Caco-2 (cell line): Measurements from ENCODE around the gene CYP46A1. TPM values are rescaled to one million over a fixed set of nuclear protein-coding genes. Genes with fewer than 3 reads are reported as not detected.

Experiments used
- BruUV-seq: library from RNA; stranded (reverse); fragments of 400-500 nt; replicated peaks from 2 replicates; lab custom pipeline; 2021; lab: Mats Ljungman, UMichigan
- CTCF ChIA-PET: fragments of 300-600 bp; sonication (Branson Sonifier 250); formaldehyde crosslinking; loops from one replicate; lab custom pipeline; 2022; ENCODE audit warnings: antibody characterized with exemption; lab: Charles Lee
- POLR2A ChIA-PET: fragments of 300-600 bp; sonication (Branson Sonifier 250); formaldehyde crosslinking; loops from one replicate; lab custom pipeline; 2022; ENCODE audit warnings: antibody characterized with exemption; lab: Charles Lee
- DNase-seq, 2 experiments: peaks; one replicate each; pipeline versions ENCODE4 v3.0.0 to v3.0.0-alpha.2; 2020 to 2022
- H3K27me3 ChIP-seq: replicated peaks from 2 replicates; pipeline ENCODE4 v1.6.0; 2011; ENCODE audit warnings: low read length; ENCODE audit not compliant: control insufficient read depth, insufficient read depth
- H3K36me3 ChIP-seq: 2 replicates; pipeline ENCODE4 v1.5.1; 2011; ENCODE audit warnings: low read length; ENCODE audit not compliant: control insufficient read depth, insufficient read depth
- H3K4me1 ChIP-seq: fragments of 250-450 bp; sonication (Bioruptor Pico); 2 replicates; pipeline ENCODE4 v1.5.1; 2020; ENCODE audit warnings: mild to moderate bottlenecking
- H3K4me3 ChIP-seq: 2 replicates; pipeline ENCODE4 v1.5.1; 2011; ENCODE audit warnings: low read depth, mild to moderate bottlenecking, control low read depth, low read length
- H3K9me3 ChIP-seq: fragments of 250-450 bp; sonication (Bioruptor Pico); 2 replicates; pipeline ENCODE4 v1.5.1; 2020; ENCODE audit warnings: mild to moderate bottlenecking, moderate library complexity
- H3K27ac Mint-ChIP-seq: one replicate; pipeline ENCODE4 v1.8.0; 2022; ENCODE audit warnings: mixed read lengths; ENCODE audit not compliant: unreplicated experiment
- H3K27me3 Mint-ChIP-seq: one replicate; pipeline ENCODE4 v1.8.0; 2022; ENCODE audit warnings: mixed read lengths; ENCODE audit not compliant: insufficient read depth, unreplicated experiment
- H3K36me3 Mint-ChIP-seq: one replicate; pipeline ENCODE4 v1.8.0; 2022; ENCODE audit warnings: mild to moderate bottlenecking, mixed read lengths; ENCODE audit not compliant: insufficient read depth, unreplicated experiment
- H3K4me1 Mint-ChIP-seq: one replicate; pipeline ENCODE4 v1.8.0; 2022; ENCODE audit warnings: low read depth, mixed read lengths; ENCODE audit not compliant: unreplicated experiment
- H3K4me3 Mint-ChIP-seq: one replicate; pipeline ENCODE4 v1.8.0; 2022; ENCODE audit warnings: mild to moderate bottlenecking, moderate library complexity, mixed read lengths; ENCODE audit not compliant: unreplicated experiment
- H3K9me3 Mint-ChIP-seq: one replicate; pipeline ENCODE4 v1.8.0; 2022; ENCODE audit warnings: mixed read lengths; ENCODE audit not compliant: unreplicated experiment
- intact Hi-C: fragments of 100-400 bp; cut with micrococcal nuclease; formaldehyde crosslinking; loops from one replicate; pipeline ENCODE4 v1.10.0; 2022; ENCODE audit not compliant: unreplicated experiment
- total RNA-seq: library from RNA; stranded (reverse); gene quantifications from 2 replicates; pipeline ENCODE4 v1.2.3, GENCODE V29; 2022
- TF ChIP-seq, protein P1 (sequence below), 2 experiments: fragments of 200-600 bp in 1 of 2; IDR thresholded peaks; 1 replicate in 1 of 2; 2 replicates in 1 of 2; pipeline versions ENCODE4 v1.5.1 to v1.8.0; 2011 to 2022; ENCODE audit warnings: antibody characterized with exemption in 1 of 2, control low read depth in 1 of 2, inconsistent platforms in 1 of 2, low read depth in 1 of 2, low read length in 1 of 2, mild to moderate bottlenecking in 1 of 2, moderate library complexity in 1 of 2; ENCODE audit not compliant: insufficient read depth in 1 of 2, severe bottlenecking in 1 of 2, unreplicated experiment in 1 of 2

Gene CYP46A1
- total RNA-seq, 1 experiment from 2014 or later = 0.09 TPM

DNA sequence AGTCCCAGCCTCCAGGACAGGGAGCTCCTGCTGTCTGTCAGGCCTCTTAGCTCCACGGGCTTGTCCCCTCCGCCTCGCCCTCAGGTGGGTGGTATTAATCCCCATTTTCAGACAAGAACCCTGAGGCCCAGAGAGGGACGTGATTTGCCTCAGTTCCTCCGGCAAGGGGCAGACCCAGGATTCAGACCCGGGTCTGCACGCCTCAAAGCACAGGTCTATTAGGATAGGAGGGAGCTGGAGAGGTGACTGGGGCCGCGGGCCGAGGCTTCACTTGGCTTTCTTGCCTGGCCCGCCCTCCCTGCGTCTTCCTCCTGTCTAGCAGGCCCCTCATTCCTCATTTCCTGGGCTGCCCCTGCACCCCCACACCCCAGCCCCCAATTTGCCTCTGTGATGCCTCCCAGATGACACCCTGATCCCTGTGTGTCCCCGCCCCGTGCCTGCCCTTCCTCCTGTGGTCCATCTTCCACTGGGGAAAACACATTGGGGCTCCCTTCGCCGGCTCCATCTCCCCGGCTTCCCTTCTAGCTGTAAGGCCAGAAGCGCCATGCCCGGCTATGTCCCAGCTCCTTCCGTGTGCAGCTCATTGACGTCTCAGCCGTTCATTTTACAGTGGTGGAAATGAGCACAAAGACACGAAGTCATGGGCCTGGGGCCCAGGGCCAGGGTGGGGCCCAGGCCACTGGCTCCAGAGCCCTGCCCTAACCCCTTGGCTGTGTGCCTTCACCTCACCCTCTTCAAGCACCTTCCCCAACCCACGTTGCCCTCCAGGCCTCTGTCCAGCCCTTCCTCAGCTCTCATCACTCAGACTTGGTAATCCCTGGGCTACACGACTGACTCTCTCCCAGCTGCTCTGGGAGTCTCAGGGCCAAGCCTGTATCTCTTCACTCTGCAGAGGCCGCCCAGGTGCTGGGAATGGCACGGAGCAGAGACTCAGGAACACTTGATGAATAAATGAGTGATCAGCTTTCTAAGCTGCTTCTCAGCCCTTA is 15.5 kb upstream of the CYP46A1 start:
- intact Hi-C loops = no loop called here
- H3K4me1 ChIP-seq = peaks cover 7% of the 10 kb centered on the region; the same call in 1 of the 2 replicates
- no peaks in the 10 kb centered on the region for H3K36me3 ChIP-seq
- TF ChIP-seq, protein P1, sequence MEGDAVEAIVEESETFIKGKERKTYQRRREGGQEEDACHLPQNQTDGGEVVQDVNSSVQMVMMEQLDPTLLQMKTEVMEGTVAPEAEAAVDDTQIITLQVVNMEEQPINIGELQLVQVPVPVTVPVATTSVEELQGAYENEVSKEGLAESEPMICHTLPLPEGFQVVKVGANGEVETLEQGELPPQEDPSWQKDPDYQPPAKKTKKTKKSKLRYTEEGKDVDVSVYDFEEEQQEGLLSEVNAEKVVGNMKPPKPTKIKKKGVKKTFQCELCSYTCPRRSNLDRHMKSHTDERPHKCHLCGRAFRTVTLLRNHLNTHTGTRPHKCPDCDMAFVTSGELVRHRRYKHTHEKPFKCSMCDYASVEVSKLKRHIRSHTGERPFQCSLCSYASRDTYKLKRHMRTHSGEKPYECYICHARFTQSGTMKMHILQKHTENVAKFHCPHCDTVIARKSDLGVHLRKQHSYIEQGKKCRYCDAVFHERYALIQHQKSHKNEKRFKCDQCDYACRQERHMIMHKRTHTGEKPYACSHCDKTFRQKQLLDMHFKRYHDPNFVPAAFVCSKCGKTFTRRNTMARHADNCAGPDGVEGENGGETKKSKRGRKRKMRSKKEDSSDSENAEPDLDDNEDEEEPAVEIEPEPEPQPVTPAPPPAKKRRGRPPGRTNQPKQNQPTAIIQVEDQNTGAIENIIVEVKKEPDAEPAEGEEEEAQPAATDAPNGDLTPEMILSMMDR (IDR thresholded peaks at IDR 0.05; ENCODE audit: insufficient read depth in 1 of 2, low read depth in 1 of 2, low read length in 1 of 2, severe bottlenecking in 1 of 2, unreplicated experiment in 1 of 2) = no peak
- H3K36me3 Mint-ChIP-seq = no peaks in the 10 kb centered on the region
- peaks cover 7% of the 10 kb centered on the region for H3K4me1 Mint-ChIP-seq
- H3K27me3 Mint-ChIP-seq = no peaks in the 10 kb centered on the region
- no peaks in the 10 kb centered on the region for H3K9me3 Mint-ChIP-seq
- H3K9me3 ChIP-seq = no peaks in the 10 kb centered on the region
- no peak overlapping the region for H3K4me3 ChIP-seq
- H3K27me3 ChIP-seq = no peaks in the 10 kb centered on the region
- no peak overlapping the region for H3K27ac Mint-ChIP-seq
- no peak for DNase-seq
- H3K4me3 Mint-ChIP-seq = no peak overlapping the region
- ChIA-PET CTCF (interaction anchor here (0.9 to 1.3 kb wide), 2 partner anchors 16 to 275 kb away, joined by 3 read pairs; partner anchors contain the start of gene CYP46A1), POLR2A (no interaction called here)
- BruUV-seq = no TSS peak

GRCh38 chr14:99670361-99671234 is 13.5 kb upstream of the CYP46A1 start:
- H3K27ac Mint-ChIP-seq = no peak overlapping the region
- H3K36me3 Mint-ChIP-seq = no peaks in the 10 kb centered on the region
- ChIA-PET POLR2A (no interaction called here), CTCF (no interaction called here)
- Histone ChIP-seq H3K4me3 (no peak overlapping the region), H3K36me3 (no peaks in the 10 kb centered on the region), H3K9me3 (no peaks in the 10 kb centered on the region), H3K4me1 (peaks cover 7% of the 10 kb centered on the region; the same call in 1 of the 2 replicates), H3K27me3 (no peaks in the 10 kb centered on the region)
- no peaks in the 10 kb centered on the region for H3K9me3 Mint-ChIP-seq
- no peak for DNase-seq
- BruUV-seq = no TSS peak
- H3K4me3 Mint-ChIP-seq = no peak overlapping the region
- intact Hi-C loops = no loop called here
- no peaks in the 10 kb centered on the region for H3K27me3 Mint-ChIP-seq
- peaks cover 7% of the 10 kb centered on the region for H3K4me1 Mint-ChIP-seq
- TF ChIP-seq, protein P1 (IDR thresholded peaks at IDR 0.05; ENCODE audit: insufficient read depth in 1 of 2, low read depth in 1 of 2, low read length in 1 of 2, severe bottlenecking in 1 of 2, unreplicated experiment in 1 of 2) = no peak
